Hepatocyte (in vitro differentiated cells): ENCODE measurements around the gene PYCR2.

Source experiments
- CTCF ChIP-seq: fragments of 200-600 bp; sonication (generic); IDR thresholded peaks from 2 replicates; pipeline ENCODE4 v1.5.1; 2016; ENCODE audit warnings: antibody characterized with exemption, mild to moderate bottlenecking; ENCODE audit not compliant: poor library complexity
- EZH2 ChIP-seq: fragments of 200-600 bp; sonication (generic); IDR thresholded peaks from 2 replicates; pipeline ENCODE4 v1.6.1; 2016; ENCODE audit warnings: antibody characterized with exemption, mild to moderate bottlenecking, borderline replicate concordance
- EZH2phosphoT487 ChIP-seq: fragments of 200-600 bp; sonication (generic); IDR thresholded peaks from one replicate; pipeline ENCODE4 v1.6.1; 2018; ENCODE audit warnings: antibody characterized with exemption, mild to moderate bottlenecking, low read depth, moderate library complexity; ENCODE audit not compliant: unreplicated experiment, severe bottlenecking

- TF ChIP-seq CTCF, result no peak
- TF ChIP-seq EZH2, result no peak
- TF ChIP-seq EZH2phosphoT487, result no peak
Observed at GRCh38 chr1:225871359-225872074, 52.5 kb downstream of the PYCR2 start.
